ENCODE data around the gene NEDD8.

Gene NEDD8

GRCh38 chr14:24196071-24197055 lies 35.8 kb downstream of the NEDD8 start:
- no peak for DNase-seq (ENCODE audit: low read depth, low spot score)

GRCh38 chr14:24195186-24196070 lies 36.7 kb downstream of the NEDD8 start, which contains the start of gene TM9SF1:
TSS of gene TM9SF1 (minus strand) at chr14:24195441. CDS start at chr14:24195019, 422 bp downstream.
- DNase-seq (ENCODE audit: low read depth, low spot score), result peak; percentile 95

- DNase-seq (ENCODE audit: low read depth, low spot score), result peak; percentile 12
Measured at GRCh38 chr14:24194873-24195185, 37.3 kb downstream of the NEDD8 start.

- DNase-seq (ENCODE audit: low read depth, low spot score), result no peak
Measured at GRCh38 chr14:24194186-24194872, 37.8 kb downstream of the NEDD8 start.

GRCh38 chr14:24192933-24193332 lies 39.2 kb downstream of the NEDD8 start:
- DNase-seq (ENCODE audit: low read depth, low spot score), result no peak

- no peak for DNase-seq (ENCODE audit: low read depth, low spot score)
Measured at GRCh38 chr14:24190416-24190815, 41.8 kb downstream of the NEDD8 start.

GRCh38 chr14:24189460-24189859 lies 42.7 kb downstream of the NEDD8 start:
- DNase-seq (ENCODE audit: low read depth, low spot score), result no peak

GRCh38 chr14:24189059-24189375 lies 43.1 kb downstream of the NEDD8 start:
- DNase-seq (ENCODE audit: low read depth, low spot score), result no peak

- peak; percentile 99 for DNase-seq (ENCODE audit: low read depth, low spot score)
Measured at GRCh38 chr14:24188251-24189058, 43.7 kb downstream of the NEDD8 start, which contains the start of gene IPO4. TSS of gene IPO4 (minus strand) at chr14:24188816. CDS start at chr14:24188787, 29 bp downstream.

- no peak for DNase-seq (ENCODE audit: low read depth, low spot score)
Measured at GRCh38 chr14:24187539-24187915, 44.6 kb downstream of the NEDD8 start.

- no peak for DNase-seq (ENCODE audit: low read depth, low spot score)
Measured at GRCh38 chr14:24186831-24187538, 45.2 kb downstream of the NEDD8 start.

GRCh38 chr14:24185741-24186140 lies 46.4 kb downstream of the NEDD8 start:
- DNase-seq (ENCODE audit: low read depth, low spot score), result no peak

- DNase-seq (ENCODE audit: low read depth, low spot score), result no peak
Measured at GRCh38 chr14:24185026-24185425, 47.1 kb downstream of the NEDD8 start.

- DNase-seq (ENCODE audit: low read depth, low spot score), result no peak
Measured at GRCh38 chr14:24184104-24184970, 47.8 kb downstream of the NEDD8 start.

GRCh38 chr14:24183014-24183481 lies 49.1 kb downstream of the NEDD8 start:
- DNase-seq (ENCODE audit: low read depth, low spot score), result no peak

GRCh38 chr14:24182110-24182882 lies 49.9 kb downstream of the NEDD8 start:
- no peak for DNase-seq (ENCODE audit: low read depth, low spot score)

- DNase-seq (ENCODE audit: low read depth, low spot score), result no peak
Measured at GRCh38 chr14:24181371-24182077, 50.6 kb downstream of the NEDD8 start.
